GM12878 (cell line): ENCODE measurements around the gene ZCWPW2. TPM values are rescaled to one million over a fixed set of nuclear protein-coding genes. Genes with fewer than 3 reads are reported as not detected.

Source experiments
- ATAC-seq: fragments of 200-7000 bp; cut with Tn5 transposase; 3 replicates; pipeline ENCODE4 v1.9.1; 2020; ENCODE audit warnings: mild to moderate bottlenecking, moderate library complexity
- BruUV-seq: library from RNA; stranded (reverse); fragments of 400-500 nt; replicated peaks from 2 replicates; lab custom pipeline; 2021; lab: Mats Ljungman, UMichigan
- CTCF ChIA-PET: fragments of 300-600 bp; sonication (Branson Sonifier 250); formaldehyde crosslinking; extraction: SDS; loops from one replicate; lab custom pipeline; 2021; ENCODE audit warnings: inconsistent platforms; lab: Yijun Ruan, JAX
- POLR2A ChIA-PET: fragments of 350-600 bp; formaldehyde crosslinking; extraction: SDS; loops from one replicate; lab custom pipeline; 2021; ENCODE audit warnings: inconsistent platforms; lab: Charles Lee
- RAD21 ChIA-PET: fragments of 300-600 bp; sonication (Branson Sonifier 250); formaldehyde crosslinking; loops from one replicate; lab custom pipeline; 2023; ENCODE audit warnings: antibody characterized with exemption; ENCODE audit not compliant: unreplicated experiment; lab: Charles Lee
- SMC1A ChIA-PET: fragments of 300-600 bp; sonication (Branson Sonifier 250); formaldehyde crosslinking; loops from one replicate; lab custom pipeline; 2023; ENCODE audit not compliant: unreplicated experiment, uncharacterized antibody; lab: Charles Lee
- DNase-seq: peaks from one replicate; pipeline ENCODE4 v3.0.0-alpha.2; 2011; ENCODE audit warnings: low read depth, low spot score
- FAIRE-seq: peaks from 3 replicates; lab custom pipeline; 2011; peaks lifted over from hg19 to GRCh38; lab: Jason Lieb, UNC
- H2AFZ ChIP-seq: 2 replicates; pipeline ENCODE4 v1.6.0; 2011; ENCODE audit warnings: low read depth, low read length, control low read depth; ENCODE audit not compliant: control insufficient read depth
- H3K27ac ChIP-seq: 2 replicates; pipeline ENCODE4 v1.5.1; 2011; ENCODE audit warnings: control low read depth; ENCODE audit not compliant: control insufficient read depth, insufficient read depth
- H3K27me3 ChIP-seq, 2 experiments: replicated peaks in 1 of 2; 2 replicates each; pipeline versions ENCODE4 v1.6.0 to v1.6.1; 2011; ENCODE audit warnings: low read length in 1 of 2; ENCODE audit not compliant: control insufficient read depth in 2 of 2, insufficient read depth in 2 of 2
- H3K36me3 ChIP-seq, 2 experiments: 2 replicates each; pipeline ENCODE4 v1.5.1; 2011; ENCODE audit warnings: low read length in 1 of 2; ENCODE audit not compliant: control insufficient read depth in 2 of 2, insufficient read depth in 2 of 2
- H3K4me1 ChIP-seq: 2 replicates; pipeline ENCODE4 v1.6.1; 2011; ENCODE audit warnings: mild to moderate bottlenecking, low read length, moderate library complexity, mixed read lengths; ENCODE audit not compliant: control insufficient read depth, insufficient read depth
- H3K4me2 ChIP-seq: 2 replicates; pipeline ENCODE4 v1.6.0; 2011; ENCODE audit warnings: control low read depth; ENCODE audit not compliant: control insufficient read depth, insufficient read depth
- H3K4me3 ChIP-seq: fragments of 200-600 bp; sonication (generic); 2 replicates; pipeline ENCODE4 v1.5.1; 2016
- H3K79me2 ChIP-seq: 2 replicates; pipeline ENCODE4 v1.6.0; 2011; ENCODE audit warnings: low read length; ENCODE audit not compliant: control insufficient read depth, insufficient read depth
- H3K9ac ChIP-seq: 2 replicates; pipeline ENCODE4 v1.8.0; 2011; ENCODE audit warnings: low read length, control low read depth, mixed read lengths; ENCODE audit not compliant: control insufficient read depth, insufficient read depth
- H3K9me3 ChIP-seq: replicated peaks from 3 replicates; pipeline ENCODE4 v1.5.1; 2011; ENCODE audit warnings: mild to moderate bottlenecking, low read length; ENCODE audit not compliant: control insufficient read depth, insufficient read depth
- H4K20me1 ChIP-seq: 2 replicates; pipeline ENCODE4 v1.6.0; 2011; ENCODE audit not compliant: control insufficient read depth, insufficient read depth
- CHD1 ChIP-seq: IDR thresholded peaks from 2 replicates; pipeline ENCODE4 v1.6.1; 2012; ENCODE audit warnings: low read depth, low read length, improper control_type of control experiment
- CREB1 ChIP-seq: IDR thresholded peaks from 2 replicates; pipeline ENCODE4 v1.6.1; 2012; ENCODE audit warnings: low read depth, mild to moderate bottlenecking, inconsistent platforms
- MEF2B ChIP-seq: fragments of 450-650 bp; IDR thresholded peaks from 2 replicates; pipeline ENCODE4 v1.6.1; 2018; ENCODE audit warnings: mild to moderate bottlenecking, moderate library complexity; ENCODE audit not compliant: partially characterized antibody, poor library complexity, severe bottlenecking
- PML ChIP-seq: IDR thresholded peaks from 2 replicates; pipeline ENCODE4 v1.6.1; 2012; ENCODE audit warnings: low read length, inconsistent platforms
- RFX5 ChIP-seq: IDR thresholded peaks from 2 replicates; pipeline ENCODE4 v1.6.1; 2011; ENCODE audit warnings: low read depth, low read length, improper control_type of control experiment
- SMARCA5 ChIP-seq: fragments of 450-650 bp; IDR thresholded peaks from 2 replicates; pipeline ENCODE4 v1.6.1; 2017; ENCODE audit warnings: mild to moderate bottlenecking
- ZNF622 ChIP-seq: fragments of 450-650 bp; IDR thresholded peaks from 2 replicates; pipeline ENCODE4 v1.6.1; 2017; ENCODE audit warnings: mild to moderate bottlenecking, inconsistent platforms
- ZSCAN29 ChIP-seq: fragments of 450-650 bp; IDR thresholded peaks from 2 replicates; pipeline ENCODE4 v1.6.1; 2017; ENCODE audit warnings: mild to moderate bottlenecking, moderate library complexity
- WGBS: methylation state at CpG from one replicate; pipeline ENCODE4 v1.1.6; 2016; ENCODE audit warnings: low lambda C conversion rate; ENCODE audit not compliant: insufficient replicate concordance, insufficient coverage; ENCODE audit errors: missing lambda C conversion rate; 5-methylcytosine and 5-hydroxymethylcytosine counted together
- in situ Hi-C: fragments of 300-500 bp; cut with MboI; formaldehyde crosslinking; loops from 9 replicates; pipeline ENCODE4 v1.14.3; 2018; ENCODE audit warnings: mixed read lengths
- intact Hi-C: fragments of 100-400 bp; cut with micrococcal nuclease; formaldehyde crosslinking; loops from one replicate; pipeline ENCODE4 v1.14.2; 2022; ENCODE audit not compliant: unreplicated experiment
- polyA plus RNA-seq, 11 experiments: library from polyadenylated mRNA; depleted of rRNA in 4 of 11; unstranded in 6 of 11; stranded (reverse) in 5 of 11; fragments of >200 nt; fragmentation: Nextera tagmentation in 4 of 11; fragmentation: Illumina TruSeq in 1 of 11; extraction: Ambion mirVana in 4 of 11; extraction: Trizol in 1 of 11; gene quantifications; 1 replicate in 1 of 11; 2 replicates in 10 of 11; pipeline versions ENCODE4 v1.2.1 to v1.2.3, GENCODE V29; 2011 to 2016; ENCODE audit warnings: inconsistent platforms in 2 of 11, missing spikeins in 2 of 11, low read depth in 1 of 11
- total RNA-seq, 4 experiments: library from RNA; depleted of rRNA in 3 of 4; stranded (reverse); fragments of >200 nt in 3 of 4; fragmentation: Illumina TruSeq in 1 of 4; extraction: Trizol in 1 of 4; gene quantifications; 2 replicates each; pipeline versions ENCODE4 v1.2.1 to v1.2.3, GENCODE V29; 2013 to 2021
- TF ChIP-seq, protein P1 (sequence below): fragments of 150-350 bp; IDR thresholded peaks from 2 replicates; pipeline ENCODE4 v1.6.1; 2016; ENCODE audit warnings: low read depth, low read length
- TF ChIP-seq, protein P2 (sequence below): fragments of 450-650 bp; IDR thresholded peaks from 2 replicates; pipeline ENCODE4 v1.6.1; 2018; ENCODE audit warnings: borderline replicate concordance, mild to moderate bottlenecking; ENCODE audit not compliant: partially characterized antibody
- TF ChIP-seq, protein P3 (sequence below), 3 experiments: IDR thresholded peaks in 2 of 3; conservative IDR thresholded peaks in 1 of 3; 2 replicates each; pipeline ENCODE4 v1.5.1; 2011; ENCODE audit warnings: low read depth in 3 of 3, low read length in 3 of 3, mild to moderate bottlenecking in 3 of 3, control low read depth in 2 of 3, moderate library complexity in 2 of 3, inconsistent platforms in 1 of 3, mixed read lengths in 1 of 3; ENCODE audit not compliant: control insufficient read depth in 2 of 3, insufficient read depth in 1 of 3; ENCODE audit errors: extremely low read depth in 1 of 3
- TF ChIP-seq, protein P4 (sequence below): IDR thresholded peaks from 2 replicates; pipeline ENCODE4 v1.6.1; 2011; ENCODE audit warnings: low read depth, low read length, improper control_type of control experiment, borderline replicate concordance
- TF ChIP-seq, protein P5 (sequence below): IDR thresholded peaks from 2 replicates; pipeline ENCODE4 v1.6.1; 2011; ENCODE audit warnings: borderline replicate concordance, low read depth, mild to moderate bottlenecking, moderate library complexity, low read length; ENCODE audit not compliant: insufficient read depth, poor library complexity, severe bottlenecking

Gene ZCWPW2
- total and polyA plus RNA-seq, 10 of the 15 experiments (the other 5 are each of a cell fraction or from before 2014, with no cell fraction given), result 0.09 to 0.38 (median 0.22) TPM; not detected in 3

DNA sequence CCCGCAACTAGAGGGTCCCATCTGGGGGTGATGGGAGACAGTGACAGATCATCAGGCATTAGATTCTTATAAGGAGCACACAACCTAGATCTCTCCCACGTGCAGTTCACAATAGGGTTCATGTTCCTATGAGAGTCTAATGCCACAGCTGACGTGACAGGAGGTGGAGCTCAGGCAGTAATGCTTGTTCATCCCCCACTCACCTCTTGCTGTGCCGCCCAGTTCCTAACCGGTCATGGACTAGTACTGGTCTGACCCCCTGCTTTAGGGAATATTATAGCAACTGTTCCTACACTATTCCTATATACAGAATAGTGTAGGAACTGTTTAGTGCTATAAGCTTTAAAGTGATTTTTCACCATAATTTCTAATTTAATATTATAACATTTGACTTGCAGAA is 128.2 kb downstream of the ZCWPW2 start:
- RAD21 ChIA-PET, result interaction anchor here (1.0 to 1.1 kb wide), 3 partner anchors 191 to 1721 kb away, joined by 3 to 4 read pairs (median 3); no protein-coding TSS in a partner anchor
- no TSS peak for BruUV-seq
- CTCF ChIA-PET, result interaction anchor here (0.7 to 1.7 kb wide), 9 partner anchors 18 to 1723 kb away, joined by 3 to 10 read pairs (median 4); no protein-coding TSS in a partner anchor
- no peak for ATAC-seq
- no peak for FAIRE-seq
- no peaks in the 10 kb centered on the region for H3K9me3 ChIP-seq
- no peak overlapping the region for H3K4me2 ChIP-seq
- H3K4me1 ChIP-seq, result no peaks in the 10 kb centered on the region
- H2AFZ ChIP-seq, result no peak overlapping the region
- WGBS, result 56% methylated on average over 5 of the region's 5 CpGs
- no peak overlapping the region for H3K27ac ChIP-seq
- POLR2A ChIA-PET, result no interaction called here
- no peak overlapping the region for H3K4me3 ChIP-seq
- H3K36me3 ChIP-seq, result no peaks in the 10 kb centered on the region
- H3K27me3 ChIP-seq, result no peaks in the 10 kb centered on the region
- no peak for DNase-seq
- TF ChIP-seq RFX5, result no peak
- TF ChIP-seq SMARCA5, result no peak
- TF ChIP-seq, protein P1, sequence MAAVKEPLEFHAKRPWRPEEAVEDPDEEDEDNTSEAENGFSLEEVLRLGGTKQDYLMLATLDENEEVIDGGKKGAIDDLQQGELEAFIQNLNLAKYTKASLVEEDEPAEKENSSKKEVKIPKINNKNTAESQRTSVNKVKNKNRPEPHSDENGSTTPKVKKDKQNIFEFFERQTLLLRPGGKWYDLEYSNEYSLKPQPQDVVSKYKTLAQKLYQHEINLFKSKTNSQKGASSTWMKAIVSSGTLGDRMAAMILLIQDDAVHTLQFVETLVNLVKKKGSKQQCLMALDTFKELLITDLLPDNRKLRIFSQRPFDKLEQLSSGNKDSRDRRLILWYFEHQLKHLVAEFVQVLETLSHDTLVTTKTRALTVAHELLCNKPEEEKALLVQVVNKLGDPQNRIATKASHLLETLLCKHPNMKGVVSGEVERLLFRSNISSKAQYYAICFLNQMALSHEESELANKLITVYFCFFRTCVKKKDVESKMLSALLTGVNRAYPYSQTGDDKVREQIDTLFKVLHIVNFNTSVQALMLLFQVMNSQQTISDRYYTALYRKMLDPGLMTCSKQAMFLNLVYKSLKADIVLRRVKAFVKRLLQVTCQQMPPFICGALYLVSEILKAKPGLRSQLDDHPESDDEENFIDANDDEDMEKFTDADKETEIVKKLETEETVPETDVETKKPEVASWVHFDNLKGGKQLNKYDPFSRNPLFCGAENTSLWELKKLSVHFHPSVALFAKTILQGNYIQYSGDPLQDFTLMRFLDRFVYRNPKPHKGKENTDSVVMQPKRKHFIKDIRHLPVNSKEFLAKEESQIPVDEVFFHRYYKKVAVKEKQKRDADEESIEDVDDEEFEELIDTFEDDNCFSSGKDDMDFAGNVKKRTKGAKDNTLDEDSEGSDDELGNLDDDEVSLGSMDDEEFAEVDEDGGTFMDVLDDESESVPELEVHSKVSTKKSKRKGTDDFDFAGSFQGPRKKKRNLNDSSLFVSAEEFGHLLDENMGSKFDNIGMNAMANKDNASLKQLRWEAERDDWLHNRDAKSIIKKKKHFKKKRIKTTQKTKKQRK, result no peak
- TF ChIP-seq, protein P2, sequence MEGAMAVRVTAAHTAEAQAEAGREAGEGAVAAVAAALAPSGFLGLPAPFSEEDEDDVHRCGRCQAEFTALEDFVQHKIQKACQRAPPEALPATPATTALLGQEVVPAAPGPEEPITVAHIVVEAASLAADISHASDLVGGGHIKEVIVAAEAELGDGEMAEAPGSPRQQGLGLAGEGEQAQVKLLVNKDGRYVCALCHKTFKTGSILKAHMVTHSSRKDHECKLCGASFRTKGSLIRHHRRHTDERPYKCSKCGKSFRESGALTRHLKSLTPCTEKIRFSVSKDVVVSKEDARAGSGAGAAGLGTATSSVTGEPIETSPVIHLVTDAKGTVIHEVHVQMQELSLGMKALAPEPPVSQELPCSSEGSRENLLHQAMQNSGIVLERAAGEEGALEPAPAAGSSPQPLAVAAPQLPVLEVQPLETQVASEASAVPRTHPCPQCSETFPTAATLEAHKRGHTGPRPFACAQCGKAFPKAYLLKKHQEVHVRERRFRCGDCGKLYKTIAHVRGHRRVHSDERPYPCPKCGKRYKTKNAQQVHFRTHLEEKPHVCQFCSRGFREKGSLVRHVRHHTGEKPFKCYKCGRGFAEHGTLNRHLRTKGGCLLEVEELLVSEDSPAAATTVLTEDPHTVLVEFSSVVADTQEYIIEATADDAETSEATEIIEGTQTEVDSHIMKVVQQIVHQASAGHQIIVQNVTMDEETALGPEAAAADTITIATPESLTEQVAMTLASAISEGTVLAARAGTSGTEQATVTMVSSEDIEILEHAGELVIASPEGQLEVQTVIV, result no peak
- no peak for TF ChIP-seq ZSCAN29
- no peak for TF ChIP-seq ZNF622
- TF ChIP-seq, protein P3, sequence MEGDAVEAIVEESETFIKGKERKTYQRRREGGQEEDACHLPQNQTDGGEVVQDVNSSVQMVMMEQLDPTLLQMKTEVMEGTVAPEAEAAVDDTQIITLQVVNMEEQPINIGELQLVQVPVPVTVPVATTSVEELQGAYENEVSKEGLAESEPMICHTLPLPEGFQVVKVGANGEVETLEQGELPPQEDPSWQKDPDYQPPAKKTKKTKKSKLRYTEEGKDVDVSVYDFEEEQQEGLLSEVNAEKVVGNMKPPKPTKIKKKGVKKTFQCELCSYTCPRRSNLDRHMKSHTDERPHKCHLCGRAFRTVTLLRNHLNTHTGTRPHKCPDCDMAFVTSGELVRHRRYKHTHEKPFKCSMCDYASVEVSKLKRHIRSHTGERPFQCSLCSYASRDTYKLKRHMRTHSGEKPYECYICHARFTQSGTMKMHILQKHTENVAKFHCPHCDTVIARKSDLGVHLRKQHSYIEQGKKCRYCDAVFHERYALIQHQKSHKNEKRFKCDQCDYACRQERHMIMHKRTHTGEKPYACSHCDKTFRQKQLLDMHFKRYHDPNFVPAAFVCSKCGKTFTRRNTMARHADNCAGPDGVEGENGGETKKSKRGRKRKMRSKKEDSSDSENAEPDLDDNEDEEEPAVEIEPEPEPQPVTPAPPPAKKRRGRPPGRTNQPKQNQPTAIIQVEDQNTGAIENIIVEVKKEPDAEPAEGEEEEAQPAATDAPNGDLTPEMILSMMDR (IDR thresholded peaks at IDR 0.05 in 2 of 3, conservative IDR thresholded peaks at IDR 0.05 in 1 of 3; ENCODE audit: control insufficient read depth in 2 of 3, extremely low read depth in 1 of 3, insufficient read depth in 1 of 3, low read depth in 3 of 3, low read length in 3 of 3), result no peak
- no peak for TF ChIP-seq MEF2B
- TF ChIP-seq, protein P4, sequence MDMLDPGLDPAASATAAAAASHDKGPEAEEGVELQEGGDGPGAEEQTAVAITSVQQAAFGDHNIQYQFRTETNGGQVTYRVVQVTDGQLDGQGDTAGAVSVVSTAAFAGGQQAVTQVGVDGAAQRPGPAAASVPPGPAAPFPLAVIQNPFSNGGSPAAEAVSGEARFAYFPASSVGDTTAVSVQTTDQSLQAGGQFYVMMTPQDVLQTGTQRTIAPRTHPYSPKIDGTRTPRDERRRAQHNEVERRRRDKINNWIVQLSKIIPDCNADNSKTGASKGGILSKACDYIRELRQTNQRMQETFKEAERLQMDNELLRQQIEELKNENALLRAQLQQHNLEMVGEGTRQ, result no peak
- TF ChIP-seq, protein P5, sequence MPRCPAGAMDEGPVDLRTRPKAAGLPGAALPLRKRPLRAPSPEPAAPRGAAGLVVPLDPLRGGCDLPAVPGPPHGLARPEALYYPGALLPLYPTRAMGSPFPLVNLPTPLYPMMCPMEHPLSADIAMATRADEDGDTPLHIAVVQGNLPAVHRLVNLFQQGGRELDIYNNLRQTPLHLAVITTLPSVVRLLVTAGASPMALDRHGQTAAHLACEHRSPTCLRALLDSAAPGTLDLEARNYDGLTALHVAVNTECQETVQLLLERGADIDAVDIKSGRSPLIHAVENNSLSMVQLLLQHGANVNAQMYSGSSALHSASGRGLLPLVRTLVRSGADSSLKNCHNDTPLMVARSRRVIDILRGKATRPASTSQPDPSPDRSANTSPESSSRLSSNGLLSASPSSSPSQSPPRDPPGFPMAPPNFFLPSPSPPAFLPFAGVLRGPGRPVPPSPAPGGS, result no peak
- TF ChIP-seq CHD1, result no peak
- TF ChIP-seq PML, result no peak
- TF ChIP-seq CREB1, result no peak
- intact Hi-C loops (loop anchor here (2.0 to 5.0 kb wide), 2 partner anchors 250 to 1721 kb away; no protein-coding TSS in a partner anchor), in situ Hi-C loops (loop anchor here (10.0 kb wide), 1 partner anchor 1718 kb away; no protein-coding TSS in a partner anchor)
- SMC1A ChIA-PET, result interaction anchor here (0.8 to 1.5 kb wide), 5 partner anchors 191 to 1721 kb away, joined by 3 to 4 read pairs (median 4); no protein-coding TSS in a partner anchor
- H4K20me1 ChIP-seq, result no peaks in the 10 kb centered on the region
- no peak overlapping the region for H3K9ac ChIP-seq
- H3K79me2 ChIP-seq, result no peaks in the 10 kb centered on the region
